Stimulated activated CD4-positive, alpha-beta T cell treated with anti-CD3 and anti-CD28 coated beads, TNF-alpha, amount 100 ng/mL, for 1 hour (primary cell): ENCODE measurements around the gene EFNA5.

Experiments
- DNase-seq, 3 donors: peaks; one replicate each; pipeline ENCODE4 v3.0.0-alpha.2; 2020; ENCODE audit warnings: low read depth in 3 of 3, low spot score in 1 of 3

Gene EFNA5

GRCh38 chr5:107548477-107548876 lies 122.3 kb downstream of the EFNA5 start:
- no peak for DNase-seq

- no peak for DNase-seq
Observed at GRCh38 chr5:107546719-107547118, 124.0 kb downstream of the EFNA5 start.

- no peak for DNase-seq
Observed at GRCh38 chr5:107545486-107545885, 125.3 kb downstream of the EFNA5 start.

- no peak for DNase-seq
Observed at GRCh38 chr5:107544967-107545366, 125.8 kb downstream of the EFNA5 start.

DNA sequence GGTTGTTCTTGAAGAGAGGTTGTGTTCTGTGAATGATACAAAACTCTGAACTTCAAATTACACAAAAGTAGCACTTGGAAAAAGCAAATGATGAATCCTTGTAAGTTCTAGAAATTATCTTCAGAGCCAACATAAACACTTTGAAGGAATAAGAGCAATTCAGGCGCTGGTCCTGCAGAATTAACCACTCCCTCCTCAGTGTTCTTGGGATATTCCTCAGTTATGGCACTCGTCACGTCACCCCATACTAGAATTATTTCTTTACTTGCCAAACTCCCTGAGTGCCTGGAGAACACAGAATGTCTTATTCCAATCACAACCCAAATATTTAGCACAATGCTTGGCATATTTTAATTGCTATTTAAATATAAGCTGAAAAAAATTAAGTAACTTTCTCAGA lies 126.3 kb downstream of the EFNA5 start:
- DNase-seq, result no peak

- DNase-seq, result no peak
Observed at GRCh38 chr5:107543868-107544267, 126.9 kb downstream of the EFNA5 start.

DNA sequence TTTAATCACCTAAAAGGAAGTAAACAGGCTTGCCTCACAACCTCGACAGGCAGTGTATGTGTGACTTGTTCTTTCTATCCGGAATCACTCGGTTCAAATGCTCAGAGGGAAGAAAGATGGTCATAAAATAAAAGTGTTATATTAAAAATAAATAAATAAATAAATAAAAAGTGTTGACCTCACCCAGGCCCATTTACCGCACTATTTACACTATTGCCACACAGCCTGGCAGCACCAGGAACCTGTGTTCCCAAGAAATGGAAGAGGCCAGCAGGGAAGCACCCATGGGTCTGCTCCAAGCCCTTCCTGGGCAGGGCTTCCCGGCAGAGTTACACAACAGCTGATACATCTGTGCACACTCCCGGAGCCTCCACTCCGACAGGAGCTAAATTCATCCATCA lies 127.9 kb downstream of the EFNA5 start:
- DNase-seq, result no peak

- DNase-seq, result no peak
Observed at GRCh38 chr5:107542428-107542827, 128.3 kb downstream of the EFNA5 start.

- DNase-seq, result no peak
Observed at GRCh38 chr5:107541400-107541799, 129.3 kb downstream of the EFNA5 start.

DNA sequence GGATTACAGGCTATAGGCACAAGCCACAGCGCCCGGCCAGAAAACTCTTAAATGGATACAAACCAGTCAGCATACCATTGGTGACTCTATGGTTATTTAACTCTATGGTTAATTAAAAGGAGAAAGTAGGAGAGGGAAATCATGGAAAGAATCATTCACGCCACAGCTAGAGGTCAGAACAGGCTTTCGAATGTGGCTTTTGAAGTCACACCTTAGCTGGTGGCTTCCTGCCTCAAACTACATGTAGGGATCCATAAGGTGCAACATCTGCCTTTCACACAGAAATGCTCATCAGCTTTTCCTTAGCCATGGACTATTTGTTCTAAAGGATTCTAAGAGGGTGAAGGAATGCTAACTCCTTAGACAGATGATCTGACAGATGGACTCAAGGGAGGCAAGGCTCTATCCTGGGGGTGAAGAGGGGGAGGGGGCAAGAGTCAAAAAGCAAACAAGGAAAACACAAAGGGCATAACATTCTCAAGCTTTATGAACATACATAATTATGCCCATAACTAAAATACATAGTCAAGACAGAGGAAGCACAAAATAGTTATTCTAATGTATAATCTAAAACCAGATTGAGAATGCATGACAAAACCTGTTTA lies 130.9 kb downstream of the EFNA5 start:
- DNase-seq, result no peak

DNA sequence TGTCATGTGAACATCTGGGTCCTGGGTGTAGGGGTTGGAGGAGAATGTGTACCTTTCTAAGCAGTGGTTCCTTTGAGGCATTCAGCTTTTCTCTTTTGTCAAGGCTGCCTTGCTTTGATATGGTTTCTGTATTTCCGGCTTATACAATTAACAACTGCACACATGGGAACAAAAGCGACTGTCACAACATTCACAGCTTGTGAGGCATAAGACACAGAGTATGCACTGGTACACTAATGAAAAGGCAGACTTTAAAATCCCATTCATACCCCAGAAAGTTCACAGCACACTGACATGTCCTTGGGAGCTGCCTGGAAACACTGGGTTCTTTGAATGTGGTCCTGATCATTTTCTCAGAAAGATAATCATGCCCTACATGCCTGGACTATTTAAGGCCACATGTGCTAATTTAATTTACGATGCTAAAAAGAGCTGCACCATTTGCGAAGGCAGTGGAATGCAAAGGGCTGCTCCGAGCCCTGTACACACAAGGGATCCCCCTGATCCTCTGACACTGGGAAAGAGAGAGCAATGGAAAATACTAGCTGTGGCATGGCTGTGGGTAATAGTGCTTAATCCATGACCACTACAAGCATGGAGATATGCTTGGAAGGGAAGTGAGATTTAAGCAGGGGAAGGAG lies 131.8 kb downstream of the EFNA5 start:
- no peak for DNase-seq

DNA sequence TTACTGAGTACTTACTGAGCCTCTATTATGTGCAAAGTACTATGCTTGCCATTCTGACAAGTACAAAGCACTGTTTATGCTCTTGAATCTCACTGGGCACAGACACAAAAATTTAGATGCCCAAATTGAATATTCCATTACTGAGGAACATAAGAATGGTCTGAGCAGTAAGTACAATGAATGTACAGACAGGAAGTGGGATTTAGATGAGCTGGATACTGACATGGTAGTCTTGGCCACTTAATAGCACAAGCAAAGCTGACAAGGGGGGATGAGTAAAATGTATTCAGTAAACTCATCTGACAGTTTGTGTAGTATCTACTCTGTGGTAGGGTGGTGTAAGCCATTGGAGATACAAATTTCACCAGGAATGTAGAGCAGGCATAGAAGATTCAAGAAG lies 132.4 kb downstream of the EFNA5 start:
- no peak for DNase-seq

GRCh38 chr5:107535849-107536248 lies 134.9 kb downstream of the EFNA5 start:
- no peak for DNase-seq

DNA sequence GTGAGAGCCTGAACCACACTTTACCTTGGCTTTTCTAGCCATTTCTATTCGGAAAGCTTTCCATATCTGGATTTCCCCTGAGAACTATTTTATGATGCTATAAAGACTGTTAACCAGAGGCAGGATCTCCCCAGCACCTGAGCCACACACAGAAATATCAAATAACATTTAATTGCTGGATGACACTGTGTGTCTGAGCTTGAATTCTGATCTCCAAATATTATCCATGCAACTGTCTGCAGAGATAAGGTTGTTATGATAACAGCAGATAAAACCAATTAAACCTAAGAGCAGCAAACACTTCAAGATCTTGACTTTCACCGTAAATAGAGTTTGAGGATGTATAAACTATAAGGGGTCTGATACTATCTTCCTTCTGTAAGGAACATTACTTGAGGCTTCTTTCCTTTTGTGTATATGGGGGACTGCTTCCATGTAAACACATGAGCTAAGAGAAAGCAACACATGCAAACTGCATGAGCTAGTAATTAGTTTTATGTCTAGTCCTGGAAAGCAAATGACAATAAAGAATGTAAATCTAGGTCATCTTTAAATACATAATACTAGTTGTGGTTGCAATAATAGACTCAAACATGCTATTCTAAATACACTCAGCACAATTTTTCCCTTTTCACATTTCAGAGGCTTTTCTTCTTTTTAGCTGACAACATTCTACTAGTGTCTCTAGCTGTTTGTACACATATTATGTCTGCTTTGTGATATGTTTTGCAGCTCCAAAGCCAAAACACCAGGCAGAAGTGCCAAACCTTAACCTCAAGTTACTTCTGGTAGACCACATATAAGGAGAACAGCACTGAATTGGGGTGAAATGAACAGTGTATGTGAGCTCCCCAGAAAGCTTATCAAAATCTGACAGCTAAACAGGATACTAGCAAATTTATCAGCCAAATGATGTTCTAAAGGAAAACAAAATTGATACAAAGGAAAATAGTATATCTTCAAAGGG lies 136.5 kb downstream of the EFNA5 start:
- no peak for DNase-seq

GRCh38 chr5:107532916-107533315 lies 137.8 kb downstream of the EFNA5 start:
- DNase-seq, result no peak

DNA sequence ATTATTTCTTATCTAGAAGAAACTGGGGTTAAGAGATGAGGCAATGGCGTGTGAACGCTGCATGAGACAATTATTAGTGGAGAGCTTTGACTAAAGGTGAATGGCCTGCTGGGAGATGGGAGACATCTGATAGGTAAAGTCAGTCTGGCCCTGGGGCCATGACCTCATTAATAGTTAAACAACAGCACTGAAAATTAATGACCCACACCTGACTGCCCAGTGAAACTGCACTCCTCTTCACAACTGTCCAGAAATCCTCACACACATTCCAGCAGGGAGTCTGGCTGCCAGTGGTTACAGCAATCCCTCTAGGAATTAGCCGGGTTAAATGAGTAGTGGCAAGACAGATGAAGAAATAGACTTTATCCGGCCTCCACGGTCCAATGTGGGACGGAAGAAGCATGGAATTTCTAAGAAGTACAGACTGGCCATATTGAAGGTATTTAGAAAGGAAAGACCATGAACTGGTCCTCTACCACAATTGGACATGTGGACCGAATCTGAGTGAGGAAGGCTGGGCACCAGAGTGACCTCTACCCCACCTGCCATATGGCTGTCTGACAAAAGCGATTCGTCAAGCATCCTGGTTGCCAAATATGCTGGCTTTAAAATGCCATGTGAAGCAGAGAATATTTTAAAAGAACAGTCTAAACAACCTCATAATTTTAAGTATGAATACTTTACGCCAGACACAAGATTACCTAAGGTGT lies 138.4 kb downstream of the EFNA5 start:
- DNase-seq, result no peak

DNA sequence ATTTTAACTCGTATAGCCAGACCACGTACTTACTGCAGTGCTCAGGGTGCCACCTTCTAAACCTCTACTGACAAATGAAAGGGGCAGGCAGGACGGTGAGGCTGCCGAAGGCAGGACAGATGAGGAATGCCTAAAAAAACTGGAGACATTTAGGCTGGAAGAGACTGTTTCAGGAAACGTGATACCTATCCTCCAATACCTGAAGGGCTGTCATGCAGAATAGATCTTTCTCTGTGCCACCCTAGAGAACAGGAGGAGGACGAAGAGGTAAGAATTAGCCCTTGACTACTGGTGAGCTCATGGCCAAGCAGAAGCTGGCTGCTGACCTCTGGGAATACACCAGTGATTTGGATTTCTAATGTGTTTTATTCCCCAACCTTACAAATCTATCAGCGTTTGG lies 139.4 kb downstream of the EFNA5 start:
- no peak for DNase-seq

DNA sequence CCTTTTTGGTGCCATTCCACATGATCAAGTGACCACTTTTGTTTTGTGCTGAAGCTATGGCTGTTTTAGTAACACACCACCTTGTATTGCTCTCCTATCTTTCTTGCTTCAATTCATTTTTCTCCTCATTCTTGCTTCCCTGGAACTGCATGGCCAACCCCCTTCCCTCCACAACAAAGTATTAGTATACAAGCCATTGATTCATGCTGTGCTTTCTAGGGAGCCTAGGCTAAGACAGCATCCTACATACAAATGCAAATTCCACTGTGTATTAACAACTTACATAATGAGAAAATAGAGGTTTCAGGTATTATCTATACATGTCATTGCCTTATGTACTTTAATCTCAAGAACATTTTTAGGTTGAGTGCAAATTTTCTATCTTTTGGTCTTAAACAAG lies 141.1 kb downstream of the EFNA5 start:
- DNase-seq, result no peak

DNA sequence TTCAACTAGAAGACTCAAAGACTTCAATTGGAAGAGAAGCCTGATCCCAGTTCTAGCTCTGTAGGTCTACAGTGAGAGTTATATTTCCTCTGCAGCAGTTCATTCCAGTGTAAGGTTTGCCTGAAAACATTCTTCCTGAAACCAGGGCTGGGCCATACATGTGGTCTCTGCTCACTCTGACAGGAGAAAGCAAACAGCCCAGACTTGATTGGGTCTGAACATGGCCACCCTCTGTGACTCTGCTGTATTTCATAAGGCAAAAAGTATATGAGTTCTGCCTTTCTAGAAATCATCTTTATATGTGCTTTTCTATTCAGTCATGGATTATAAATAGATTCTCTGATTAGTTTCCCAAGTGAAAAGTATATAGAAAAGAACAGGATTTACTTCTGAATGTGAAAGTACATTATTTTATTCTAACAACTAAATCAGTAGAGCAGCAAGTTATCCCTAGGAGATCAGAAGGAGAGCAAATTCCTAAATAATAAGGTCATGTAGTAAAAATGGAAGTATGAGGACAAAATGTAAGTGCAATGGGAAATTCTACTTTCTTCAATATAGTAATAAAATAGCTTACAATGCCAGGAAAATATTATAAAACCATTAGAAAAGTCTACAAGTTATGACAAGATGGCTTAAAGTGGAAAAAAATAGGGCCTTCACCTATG lies 144.3 kb downstream of the EFNA5 start:
- DNase-seq, result no peak

- no peak for DNase-seq
Observed at GRCh38 chr5:107524111-107524510, 146.6 kb downstream of the EFNA5 start.
